ENCODE results near the gene ABCB9.

DNA sequence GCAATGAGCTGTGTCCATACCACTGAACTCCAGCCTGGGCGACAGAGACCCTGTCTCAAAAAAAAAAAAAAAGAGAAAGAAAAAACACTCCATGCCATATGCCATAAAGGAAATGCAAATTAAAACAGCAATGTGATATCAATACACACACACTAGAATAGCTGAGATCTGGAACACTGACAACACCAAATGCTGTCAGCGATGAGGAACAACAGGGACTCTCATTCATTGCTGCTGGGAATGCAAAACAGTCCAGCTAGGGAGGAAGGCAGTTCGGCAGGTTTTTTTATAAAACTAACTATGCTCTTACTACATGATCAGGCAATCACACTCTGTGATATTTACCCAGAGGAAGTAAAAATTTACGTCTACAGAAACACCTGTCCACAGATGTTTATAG, 3.4 kb upstream of the ABCB9 start:
- TF ChIP-seq, protein P1, sequence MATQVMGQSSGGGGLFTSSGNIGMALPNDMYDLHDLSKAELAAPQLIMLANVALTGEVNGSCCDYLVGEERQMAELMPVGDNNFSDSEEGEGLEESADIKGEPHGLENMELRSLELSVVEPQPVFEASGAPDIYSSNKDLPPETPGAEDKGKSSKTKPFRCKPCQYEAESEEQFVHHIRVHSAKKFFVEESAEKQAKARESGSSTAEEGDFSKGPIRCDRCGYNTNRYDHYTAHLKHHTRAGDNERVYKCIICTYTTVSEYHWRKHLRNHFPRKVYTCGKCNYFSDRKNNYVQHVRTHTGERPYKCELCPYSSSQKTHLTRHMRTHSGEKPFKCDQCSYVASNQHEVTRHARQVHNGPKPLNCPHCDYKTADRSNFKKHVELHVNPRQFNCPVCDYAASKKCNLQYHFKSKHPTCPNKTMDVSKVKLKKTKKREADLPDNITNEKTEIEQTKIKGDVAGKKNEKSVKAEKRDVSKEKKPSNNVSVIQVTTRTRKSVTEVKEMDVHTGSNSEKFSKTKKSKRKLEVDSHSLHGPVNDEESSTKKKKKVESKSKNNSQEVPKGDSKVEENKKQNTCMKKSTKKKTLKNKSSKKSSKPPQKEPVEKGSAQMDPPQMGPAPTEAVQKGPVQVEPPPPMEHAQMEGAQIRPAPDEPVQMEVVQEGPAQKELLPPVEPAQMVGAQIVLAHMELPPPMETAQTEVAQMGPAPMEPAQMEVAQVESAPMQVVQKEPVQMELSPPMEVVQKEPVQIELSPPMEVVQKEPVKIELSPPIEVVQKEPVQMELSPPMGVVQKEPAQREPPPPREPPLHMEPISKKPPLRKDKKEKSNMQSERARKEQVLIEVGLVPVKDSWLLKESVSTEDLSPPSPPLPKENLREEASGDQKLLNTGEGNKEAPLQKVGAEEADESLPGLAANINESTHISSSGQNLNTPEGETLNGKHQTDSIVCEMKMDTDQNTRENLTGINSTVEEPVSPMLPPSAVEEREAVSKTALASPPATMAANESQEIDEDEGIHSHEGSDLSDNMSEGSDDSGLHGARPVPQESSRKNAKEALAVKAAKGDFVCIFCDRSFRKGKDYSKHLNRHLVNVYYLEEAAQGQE (IDR thresholded peaks at IDR 0.05; ENCODE audit: borderline replicate concordance), result no peak
- TF ChIP-seq, protein P2, sequence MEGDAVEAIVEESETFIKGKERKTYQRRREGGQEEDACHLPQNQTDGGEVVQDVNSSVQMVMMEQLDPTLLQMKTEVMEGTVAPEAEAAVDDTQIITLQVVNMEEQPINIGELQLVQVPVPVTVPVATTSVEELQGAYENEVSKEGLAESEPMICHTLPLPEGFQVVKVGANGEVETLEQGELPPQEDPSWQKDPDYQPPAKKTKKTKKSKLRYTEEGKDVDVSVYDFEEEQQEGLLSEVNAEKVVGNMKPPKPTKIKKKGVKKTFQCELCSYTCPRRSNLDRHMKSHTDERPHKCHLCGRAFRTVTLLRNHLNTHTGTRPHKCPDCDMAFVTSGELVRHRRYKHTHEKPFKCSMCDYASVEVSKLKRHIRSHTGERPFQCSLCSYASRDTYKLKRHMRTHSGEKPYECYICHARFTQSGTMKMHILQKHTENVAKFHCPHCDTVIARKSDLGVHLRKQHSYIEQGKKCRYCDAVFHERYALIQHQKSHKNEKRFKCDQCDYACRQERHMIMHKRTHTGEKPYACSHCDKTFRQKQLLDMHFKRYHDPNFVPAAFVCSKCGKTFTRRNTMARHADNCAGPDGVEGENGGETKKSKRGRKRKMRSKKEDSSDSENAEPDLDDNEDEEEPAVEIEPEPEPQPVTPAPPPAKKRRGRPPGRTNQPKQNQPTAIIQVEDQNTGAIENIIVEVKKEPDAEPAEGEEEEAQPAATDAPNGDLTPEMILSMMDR (IDR thresholded peaks at IDR 0.05; ENCODE audit: poor library complexity, severe bottlenecking), result no peak
- TF ChIP-seq EZH2 (IDR thresholded peaks at IDR 0.05; ENCODE audit: borderline replicate concordance, insufficient read depth, low read length, poor library complexity, severe bottlenecking), result no peak
- TF ChIP-seq POLR2AphosphoS5 (IDR thresholded peaks at IDR 0.05), result no peak
- TF ChIP-seq EP300 (conservative IDR thresholded peaks at IDR 0.05; ENCODE audit: poor library complexity, severe bottlenecking), result no peak
- TF ChIP-seq MXI1 (conservative IDR thresholded peaks at IDR 0.05; ENCODE audit: poor library complexity, severe bottlenecking), result no peak
- TF ChIP-seq RAD21 (conservative IDR thresholded peaks at IDR 0.05), result no peak
